Fibroblast of gingiva (primary cell): ENCODE measurements around the gene GLT8D1.

Experiments
- DNase-seq: peaks from one replicate; pipeline ENCODE4 v3.0.0-alpha.2; 2011; ENCODE audit warnings: low read depth

Gene GLT8D1

DNA sequence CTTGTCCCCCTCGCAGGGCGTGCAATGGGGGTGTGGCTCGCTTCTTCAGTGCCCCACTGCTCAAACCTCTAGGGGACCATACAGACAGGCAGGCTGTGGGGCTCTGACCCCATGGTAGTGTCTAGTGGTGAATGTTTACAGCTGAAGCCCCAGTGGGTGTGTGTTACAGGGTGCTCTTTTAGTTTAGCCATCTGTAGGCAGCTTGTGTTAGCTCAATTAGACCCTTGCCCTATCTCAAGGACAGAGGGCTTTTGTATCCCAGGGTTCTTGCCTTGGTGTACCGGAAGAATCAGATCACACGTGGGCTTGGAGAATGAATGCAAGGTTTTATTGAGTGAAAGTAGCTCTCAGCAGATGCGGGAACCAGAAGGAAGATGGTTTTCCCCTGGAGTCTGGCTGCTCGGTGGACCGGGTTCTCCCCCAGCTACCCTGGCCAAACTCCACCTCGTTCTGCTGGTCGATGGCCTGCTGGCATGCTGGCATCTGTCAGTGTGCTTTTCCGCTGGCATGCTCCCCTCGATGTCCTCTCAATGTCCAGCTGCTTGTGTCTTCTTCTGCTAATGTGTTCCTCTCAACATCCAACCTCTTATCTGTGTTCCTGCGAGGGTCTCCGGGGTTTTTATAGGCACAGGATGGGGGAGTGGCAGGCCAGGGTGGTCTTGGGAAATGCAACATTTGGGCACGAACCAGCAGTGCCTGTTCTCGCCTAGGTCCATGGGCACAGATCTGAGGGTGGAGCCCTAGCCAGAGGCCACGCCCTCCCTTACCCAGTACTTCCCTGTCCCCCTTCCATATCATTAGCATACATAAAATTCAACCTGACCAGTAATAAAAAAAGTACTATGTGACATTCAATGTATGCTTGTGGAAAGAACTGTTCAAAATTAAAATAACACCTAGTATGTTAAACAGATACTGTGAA is 7.0 kb upstream of the GLT8D1 start:
- DNase-seq, result no peak

DNA sequence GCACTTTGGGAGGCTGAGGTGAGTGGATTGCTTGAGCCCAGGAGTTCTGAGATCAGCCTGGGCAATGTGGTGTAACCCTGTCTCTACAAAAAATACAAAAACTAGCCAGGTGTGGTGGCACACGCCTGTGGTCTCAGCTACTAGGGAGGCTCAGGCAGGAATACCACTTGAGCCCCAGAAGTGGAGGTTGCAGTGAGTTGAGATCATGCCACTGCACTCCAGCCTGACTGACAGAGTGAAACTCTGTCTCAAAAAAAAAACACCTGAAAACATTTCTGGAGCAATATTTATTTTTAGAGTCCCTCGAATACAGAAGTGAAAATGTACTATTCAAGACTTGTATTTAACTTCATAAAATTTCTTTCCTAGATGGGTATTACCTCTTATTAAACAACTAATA is 4.9 kb upstream of the GLT8D1 start:
- DNase-seq, result no peak

DNA sequence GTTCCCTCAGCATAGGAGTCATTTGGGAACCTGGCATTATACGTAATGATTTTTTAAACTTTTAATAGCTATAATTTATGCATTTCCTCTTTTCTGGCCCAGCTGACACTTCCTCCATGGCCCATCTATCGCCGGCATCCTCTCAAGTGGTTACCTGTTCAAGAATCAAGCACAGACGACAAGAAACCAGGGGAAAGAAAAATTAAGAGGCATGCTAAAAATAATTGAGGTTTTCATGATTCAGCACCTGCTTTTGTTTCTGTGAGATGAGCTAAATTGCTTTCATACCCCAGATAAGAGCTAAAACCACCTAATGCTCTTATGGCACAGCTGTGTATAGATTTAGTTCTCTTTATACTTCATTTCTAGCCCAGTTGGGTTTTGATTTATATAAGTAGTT is 2.0 kb upstream of the GLT8D1 start:
- no peak for DNase-seq

DNA sequence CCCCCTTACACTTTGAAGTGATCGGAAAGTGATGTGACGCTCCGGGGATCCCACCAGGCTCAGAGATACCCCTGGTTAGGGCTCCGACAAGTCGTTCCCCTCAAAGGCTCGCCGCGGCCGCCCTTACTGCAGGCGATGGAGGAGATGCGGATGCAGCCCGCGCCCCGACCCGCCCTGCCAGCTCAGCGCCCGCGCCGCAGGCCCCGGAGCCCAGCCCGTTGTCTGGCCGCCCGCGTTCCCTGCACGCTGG is 228 bp downstream of the GLT8D1 start:
- no peak for DNase-seq

DNA sequence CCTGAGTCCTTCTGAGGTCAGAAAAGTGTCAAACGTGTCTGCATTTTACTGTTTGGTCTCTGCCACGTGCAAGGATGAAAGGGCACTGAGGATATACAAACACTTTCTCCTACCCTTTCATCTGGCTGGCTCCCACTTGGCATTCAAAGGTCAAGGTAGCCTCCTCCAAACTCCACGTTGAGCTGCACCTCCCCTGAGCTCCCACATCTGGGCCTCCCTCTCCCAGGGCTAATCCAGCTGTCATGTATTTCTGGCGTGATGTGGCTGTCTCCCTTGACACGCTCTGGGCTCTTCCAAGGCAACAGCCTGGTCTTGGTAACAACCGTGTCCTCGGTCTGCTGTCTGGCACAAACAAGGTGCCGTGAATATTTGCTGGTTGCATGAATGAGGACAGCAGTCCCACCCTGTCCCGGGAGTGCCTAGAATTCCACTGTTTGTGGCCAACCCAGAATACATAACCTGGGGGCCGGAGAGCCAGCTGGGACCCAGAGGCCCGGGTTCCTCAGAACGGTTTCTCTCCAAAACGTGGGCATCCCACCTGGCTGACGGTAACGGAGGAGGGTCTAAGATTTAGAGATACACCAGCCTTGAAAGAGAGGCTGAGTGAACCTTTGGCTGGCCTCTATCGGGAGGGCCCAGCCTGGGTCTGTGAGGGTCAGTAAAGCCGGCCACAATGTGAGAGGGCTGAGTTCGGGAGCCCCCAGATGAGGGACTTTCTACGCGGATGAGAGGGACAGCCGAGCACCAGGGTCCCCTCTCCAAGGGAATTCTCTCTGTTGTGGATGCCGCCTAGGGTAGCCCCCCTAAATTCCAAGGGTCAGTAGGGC is 767 bp downstream of the GLT8D1 start:
- peak; percentile 42 for DNase-seq

DNA sequence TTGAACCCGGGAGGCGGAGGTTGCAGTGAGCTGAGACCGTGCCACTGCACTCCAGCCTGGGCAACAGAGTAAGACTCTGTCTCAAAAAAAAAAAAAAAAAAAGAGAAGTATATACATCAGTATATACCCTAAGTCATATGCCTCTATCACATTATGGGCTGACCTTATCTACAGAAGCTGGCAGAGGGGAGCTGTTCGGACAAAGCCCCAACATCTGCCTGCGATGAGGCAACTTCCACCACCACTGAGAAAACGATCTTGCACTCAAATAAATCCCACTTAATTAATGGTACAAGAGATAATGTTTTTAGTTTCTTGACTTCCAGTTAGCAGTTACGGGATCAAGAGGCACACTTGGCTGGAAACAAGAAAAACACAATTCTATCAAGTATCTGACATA is 2.2 kb downstream of the GLT8D1 start:
- DNase-seq, result no peak

DNA sequence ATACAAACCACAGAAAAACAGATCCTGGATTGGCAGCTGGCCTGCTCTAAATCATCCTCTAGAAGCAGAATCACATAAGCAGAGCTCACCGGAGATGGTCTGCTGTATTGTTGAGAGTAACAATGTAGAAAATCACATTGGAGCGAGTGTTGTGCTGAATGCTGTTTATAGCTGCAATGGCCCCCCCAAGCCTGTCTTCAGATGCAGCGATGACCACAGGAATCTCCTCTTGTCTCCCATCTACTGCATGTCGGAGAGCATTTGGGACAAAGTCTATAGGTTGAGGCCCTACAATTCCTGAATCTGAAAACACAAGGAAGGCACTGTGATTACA is 8.0 kb downstream of the GLT8D1 start:
- DNase-seq, result no peak

DNA sequence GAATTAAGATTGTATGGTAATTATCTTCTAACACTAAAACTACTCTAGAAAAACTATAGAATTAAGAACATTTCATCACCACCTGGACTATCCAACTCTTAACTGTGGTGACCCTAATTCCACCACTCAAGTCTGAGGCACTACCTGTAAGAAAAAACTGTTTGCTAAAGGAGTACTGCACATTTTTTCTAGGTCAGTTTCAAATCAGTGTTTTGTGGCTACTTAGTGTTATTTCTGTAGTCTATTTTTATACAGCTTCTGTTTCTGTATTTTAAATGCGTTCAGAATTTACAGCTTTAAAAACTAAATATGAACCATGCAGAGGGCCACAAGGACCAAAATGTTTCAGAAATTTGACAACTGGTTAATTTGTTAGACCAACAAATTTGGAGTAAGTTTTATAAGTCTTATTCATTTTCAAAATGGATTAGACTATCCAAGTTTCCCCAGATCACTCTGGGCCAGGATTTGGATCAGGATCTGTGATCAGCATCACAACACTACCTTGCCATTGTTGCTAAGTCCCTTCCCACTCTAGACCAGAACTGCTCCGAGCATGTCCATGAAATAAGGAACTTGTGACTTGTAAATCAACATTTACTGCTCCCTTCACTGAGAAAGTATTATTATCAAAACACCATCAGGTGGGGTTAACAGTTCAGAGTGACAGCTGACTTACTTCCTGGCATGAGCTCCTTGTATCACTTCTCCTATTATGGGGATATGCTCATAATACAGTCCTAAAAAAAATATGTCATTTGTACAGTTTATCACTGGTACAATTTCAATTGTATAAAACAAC is 8.6 kb downstream of the GLT8D1 start:
- DNase-seq, result no peak

DNA sequence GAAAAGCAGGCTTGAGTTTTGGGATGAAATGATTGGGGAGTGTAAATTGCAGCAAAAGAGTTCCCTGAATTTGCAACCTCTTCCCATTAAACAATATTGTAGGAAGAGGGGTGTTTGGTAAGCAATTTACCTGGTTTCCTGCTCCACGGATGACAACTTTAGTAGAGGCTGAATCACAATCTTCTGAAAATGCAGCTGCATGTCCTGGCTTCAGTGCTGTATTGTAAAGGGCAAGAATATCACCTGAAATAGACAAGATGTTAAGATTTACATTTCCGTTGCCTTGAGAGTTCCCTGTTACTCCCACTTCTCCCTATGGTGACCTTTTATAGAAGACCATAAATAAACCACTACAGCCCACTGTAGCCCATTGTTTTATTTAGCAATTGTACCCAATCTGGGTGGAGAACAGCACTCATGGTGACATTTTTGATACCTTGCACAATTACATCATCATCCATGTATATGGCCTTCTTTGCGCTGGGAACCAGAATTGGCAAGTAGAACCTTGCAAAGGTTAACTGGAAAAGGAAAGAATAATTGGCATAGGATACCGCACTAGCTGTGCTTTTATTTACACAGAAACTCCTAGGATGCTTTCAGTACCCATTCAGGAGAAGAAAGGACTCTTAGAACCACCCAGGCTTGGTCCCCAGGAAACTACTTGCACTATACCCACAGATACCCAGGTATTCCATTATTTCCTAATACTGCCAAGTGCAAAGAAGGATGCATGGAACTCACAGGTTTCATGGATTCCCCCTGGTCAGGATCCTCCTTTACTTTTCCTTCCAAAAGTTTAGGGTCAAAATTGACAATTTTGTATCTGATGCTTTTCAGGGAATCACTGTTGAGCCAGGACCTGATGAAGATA is 9.6 kb downstream of the GLT8D1 start:
- no peak for DNase-seq

DNA sequence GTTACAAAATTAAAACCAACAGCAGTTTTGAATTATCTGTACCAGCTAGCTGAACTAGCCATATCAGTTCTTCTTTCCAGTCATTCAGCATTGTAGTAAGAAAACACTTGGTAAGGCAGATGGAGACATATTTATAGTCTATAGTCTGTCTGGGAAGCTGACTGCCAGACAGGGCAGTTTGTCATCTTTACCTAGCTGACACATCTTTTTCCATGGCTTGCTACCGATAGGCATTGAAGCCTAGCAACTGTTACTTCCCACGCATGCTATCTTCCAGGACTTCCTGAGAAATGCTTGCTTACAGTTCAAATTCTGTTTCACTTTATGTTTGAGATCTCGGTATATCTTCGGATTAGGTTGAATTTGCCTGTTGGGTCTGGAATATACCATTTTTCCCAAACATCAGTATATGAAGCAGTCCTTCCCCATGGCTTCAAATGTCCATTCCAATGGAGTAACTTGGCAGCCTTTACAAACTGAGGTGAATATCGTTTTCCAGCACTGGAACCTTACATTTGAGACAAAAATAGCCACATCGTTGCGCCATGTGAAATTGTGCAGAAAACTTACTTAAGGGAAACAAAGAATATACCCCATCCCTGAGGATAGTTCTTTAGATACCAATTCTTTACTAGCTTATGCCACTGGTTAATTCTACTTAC is 10.9 kb downstream of the GLT8D1 start:
- no peak for DNase-seq

DNA sequence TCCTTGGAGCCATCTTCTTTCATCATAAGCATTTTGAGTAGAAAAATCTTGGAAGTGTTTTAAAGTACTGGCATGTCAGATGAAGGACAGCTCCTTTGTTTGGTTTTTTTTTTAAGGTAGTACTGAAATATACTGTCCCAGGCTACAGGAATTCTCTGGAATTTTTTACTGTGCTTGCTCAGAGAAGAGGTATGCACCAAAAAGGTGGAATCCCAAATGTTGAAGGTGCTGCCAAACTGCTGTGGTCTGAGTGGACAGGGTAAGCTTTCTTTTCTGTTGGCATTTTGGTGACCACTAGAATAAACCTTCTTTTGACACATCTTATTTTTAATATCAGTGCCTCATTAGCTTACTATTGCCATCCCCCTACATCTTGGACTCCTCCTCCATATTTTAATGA is 12.5 kb downstream of the GLT8D1 start:
- no peak for DNase-seq

DNA sequence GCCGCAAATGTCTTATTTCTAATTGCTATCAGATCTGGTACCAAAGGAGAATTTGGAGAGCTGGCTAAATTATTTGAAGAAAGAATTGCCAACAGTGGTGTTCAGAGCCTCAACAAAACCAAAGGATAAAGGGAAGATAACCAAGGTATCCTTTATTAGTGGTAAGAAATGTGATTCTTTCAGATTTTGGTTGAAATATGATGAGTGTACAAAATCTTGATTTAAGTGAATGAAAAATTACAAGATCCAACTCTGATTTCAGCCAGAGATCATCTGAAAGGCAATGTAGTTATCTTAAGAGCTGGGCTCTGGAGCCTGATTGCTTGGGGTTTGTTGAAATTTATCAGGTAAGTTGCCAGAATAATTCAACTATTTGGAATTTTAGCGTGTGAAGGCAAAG is 15.0 kb downstream of the GLT8D1 start:
- DNase-seq, result no peak

DNA sequence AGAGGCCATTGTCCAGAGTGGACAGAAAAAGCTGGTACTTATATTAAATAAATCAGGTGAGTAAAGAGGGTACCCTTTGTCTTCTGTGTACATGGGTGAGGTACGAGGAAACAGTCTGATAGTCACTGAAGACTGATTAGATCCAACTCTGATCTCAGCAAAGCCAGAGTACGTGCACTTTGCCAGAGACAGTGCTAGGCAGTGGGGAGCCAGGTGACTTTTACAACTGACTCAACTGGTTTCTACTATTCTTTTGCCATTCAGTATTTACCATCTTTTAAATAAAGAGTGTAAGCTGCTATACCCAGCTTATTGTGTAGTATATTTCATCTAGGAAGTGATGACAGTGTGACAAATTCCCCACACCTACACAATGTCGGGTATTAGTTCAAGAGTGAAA is 16.4 kb downstream of the GLT8D1 start:
- DNase-seq, result no peak

DNA sequence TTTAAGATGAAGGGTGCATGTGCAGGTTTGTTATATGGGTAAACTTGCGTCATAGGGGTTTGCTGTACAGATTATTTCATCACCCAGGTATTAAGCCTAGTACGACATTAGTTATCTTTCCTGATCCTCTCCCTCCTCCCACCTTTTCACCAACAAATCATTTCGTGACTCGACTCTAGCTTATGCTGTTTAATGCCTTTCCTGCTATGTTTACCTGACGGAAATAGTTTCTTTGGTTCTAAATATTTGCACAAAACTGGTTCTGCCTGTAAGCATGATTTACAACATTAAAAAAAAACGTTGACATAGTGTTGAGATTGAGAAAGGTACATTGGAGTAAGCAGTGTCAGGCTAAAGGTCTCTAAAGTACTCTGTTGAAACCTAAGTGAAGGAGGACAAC is 17.3 kb downstream of the GLT8D1 start:
- no peak for DNase-seq

DNA sequence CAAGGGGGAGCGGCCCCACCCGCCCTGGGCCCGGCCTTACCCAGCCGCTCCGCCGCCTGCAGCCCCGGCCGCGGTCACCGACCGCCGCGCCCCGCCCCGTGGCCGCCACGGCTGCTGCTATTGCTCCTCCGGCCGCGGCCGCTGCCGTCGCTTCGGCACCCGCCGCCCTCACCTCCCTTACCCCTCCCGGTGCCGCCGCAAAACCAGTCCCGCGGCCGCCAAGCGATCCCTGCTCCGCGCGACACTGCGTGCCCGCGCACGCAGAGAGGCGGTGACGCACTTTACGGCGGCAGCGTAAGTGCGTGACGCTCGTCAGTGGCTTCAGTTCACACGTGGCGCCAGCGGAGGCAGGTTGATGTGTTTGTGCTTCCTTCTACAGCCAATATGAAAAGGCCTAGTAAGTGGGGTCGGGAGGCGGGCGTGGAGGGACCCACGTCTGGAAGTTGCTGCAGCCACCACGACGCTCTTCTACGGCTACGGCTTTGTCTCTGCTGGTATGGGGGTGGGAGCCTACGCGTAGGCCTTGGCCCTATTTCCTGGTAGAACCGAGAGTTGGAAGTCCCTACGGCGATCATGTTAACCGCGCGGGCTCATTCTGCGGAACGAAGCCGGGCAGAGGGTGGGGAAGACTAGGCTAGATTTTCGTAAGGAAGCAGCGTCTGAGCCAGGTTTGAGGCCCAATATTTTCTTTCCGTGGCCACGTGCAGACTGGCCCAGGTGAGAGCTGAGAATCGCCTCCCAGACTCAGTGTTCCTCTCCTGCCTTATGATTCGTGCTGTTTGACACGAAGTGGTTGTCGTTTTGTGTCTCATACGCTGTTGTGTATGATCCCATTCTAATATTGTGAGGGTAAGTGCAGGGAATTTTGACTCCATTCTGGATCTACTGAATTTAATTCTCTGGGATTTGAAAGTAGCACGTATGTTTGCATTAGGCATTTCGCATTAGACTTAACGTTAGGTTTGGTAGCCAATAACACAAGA is 19.6 kb downstream of the GLT8D1 start, which contains the start of the genes GNL3 and PBRM1:
Gene GNL3 (plus strand): TSS at position 324 of the 983 bp plus-strand sequence. CDS start 61 bp downstream, at position 385.
Gene PBRM1 (minus strand): TSS at position 205 of the 983 bp plus-strand sequence.
- DNase-seq, result peak; percentile 97

DNA sequence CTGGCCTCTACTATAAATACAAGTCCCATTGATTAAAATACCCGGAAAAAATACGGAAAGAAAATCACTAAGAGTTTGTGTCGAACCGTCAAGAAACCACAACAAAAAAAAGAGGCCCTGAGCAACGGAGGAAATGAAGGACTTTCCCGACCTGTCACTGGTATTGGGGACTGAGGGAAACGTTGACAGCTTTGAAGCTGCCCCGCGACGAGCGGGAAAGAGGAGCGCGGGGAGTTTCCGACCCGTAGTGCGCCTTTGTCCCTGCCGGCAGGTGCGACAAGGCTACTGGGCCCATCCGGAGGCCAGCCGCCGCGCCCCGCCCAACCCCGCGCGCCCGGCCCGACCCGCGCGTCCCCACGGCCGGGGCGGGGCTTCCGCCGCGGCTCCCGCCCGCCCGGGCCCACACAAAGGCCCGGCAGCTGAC is 20.3 kb downstream of the GLT8D1 start:
- peak; percentile 68 for DNase-seq

DNA sequence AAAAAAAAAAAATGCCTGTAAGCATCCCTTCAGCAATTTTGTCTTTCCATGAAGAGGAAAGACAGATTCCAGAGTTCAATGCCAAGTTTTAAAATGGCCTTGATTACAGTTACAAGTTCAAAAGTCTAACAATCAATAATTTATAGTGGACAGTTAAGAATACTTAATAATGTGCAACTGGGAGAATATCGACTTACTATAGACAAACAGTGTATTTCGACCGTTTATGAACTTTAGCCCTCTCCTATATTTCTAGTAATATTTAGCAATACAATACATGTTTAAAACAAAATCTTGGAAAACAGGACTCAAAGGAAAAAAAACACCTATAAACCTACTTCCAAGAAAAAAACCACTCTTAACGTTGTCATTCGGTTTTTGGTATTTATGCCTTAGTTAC is 21.4 kb downstream of the GLT8D1 start:
- no peak for DNase-seq

DNA sequence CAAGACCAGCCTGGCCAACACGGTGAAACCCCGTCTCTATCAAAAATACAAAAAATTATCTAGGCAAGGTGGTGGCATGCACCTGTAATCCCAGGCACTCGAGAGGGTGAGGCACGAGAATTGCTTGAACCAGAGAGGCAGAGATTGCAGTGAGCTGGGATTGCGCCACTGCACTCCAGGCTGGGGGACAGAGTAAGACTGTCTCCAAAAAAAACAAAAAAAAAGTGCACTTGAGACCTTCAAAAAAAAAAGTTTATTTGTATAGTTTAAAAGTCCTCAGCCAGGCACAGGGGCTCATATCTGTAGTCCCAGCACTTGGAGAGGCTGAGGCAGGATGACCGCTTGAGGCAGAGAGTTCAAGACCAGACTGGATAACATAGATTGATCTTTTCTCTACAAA is 22.0 kb downstream of the GLT8D1 start:
- peak; percentile 61 for DNase-seq

DNA sequence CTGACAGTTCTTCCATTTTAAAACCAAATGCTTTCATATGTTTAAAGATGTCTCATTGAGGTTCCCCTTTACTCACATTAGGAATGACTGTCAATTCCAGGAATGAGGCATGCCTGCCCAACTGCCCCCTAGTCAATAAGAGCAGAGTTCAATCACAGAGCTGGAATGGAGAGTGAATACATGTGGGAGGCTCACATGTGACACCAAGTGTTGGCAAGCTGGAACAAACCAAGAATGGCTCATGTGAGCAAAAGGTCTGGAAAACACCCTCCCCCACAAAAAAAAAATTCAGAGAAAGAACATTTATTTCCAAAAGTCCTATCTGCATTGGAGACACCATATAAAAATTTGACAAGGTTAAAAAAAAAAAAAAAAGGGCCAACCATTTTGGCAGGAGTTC is 23.6 kb downstream of the GLT8D1 start:
- DNase-seq, result peak; percentile 87

DNA sequence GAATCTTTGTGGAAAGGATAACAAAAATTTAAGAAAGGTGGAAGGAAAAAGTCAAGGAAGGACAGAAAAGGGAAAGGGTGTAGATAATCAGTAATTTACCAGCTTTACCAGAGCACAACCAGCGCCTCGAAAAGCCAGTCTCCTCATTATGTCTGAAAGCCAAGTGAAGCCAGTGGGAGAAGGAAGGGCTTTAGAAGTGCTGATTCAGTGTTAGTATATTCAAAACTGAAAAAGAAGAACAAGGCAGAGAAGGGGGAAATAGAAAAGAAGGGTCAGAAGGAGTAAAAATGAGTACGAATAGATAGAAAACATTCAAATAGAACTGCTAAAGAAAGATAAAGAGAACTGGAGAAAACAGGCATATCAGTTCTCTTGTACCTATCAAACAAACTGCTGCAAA is 24.0 kb downstream of the GLT8D1 start:
- DNase-seq, result no peak
